ENCODE data around the gene STK10.
"Not testable (repeated sequence)": the region's sequence is repeated elsewhere in the genome, so short reads cannot be mapped to it uniquely, and the experiment has no call there.

The STK10 gene

DNA sequence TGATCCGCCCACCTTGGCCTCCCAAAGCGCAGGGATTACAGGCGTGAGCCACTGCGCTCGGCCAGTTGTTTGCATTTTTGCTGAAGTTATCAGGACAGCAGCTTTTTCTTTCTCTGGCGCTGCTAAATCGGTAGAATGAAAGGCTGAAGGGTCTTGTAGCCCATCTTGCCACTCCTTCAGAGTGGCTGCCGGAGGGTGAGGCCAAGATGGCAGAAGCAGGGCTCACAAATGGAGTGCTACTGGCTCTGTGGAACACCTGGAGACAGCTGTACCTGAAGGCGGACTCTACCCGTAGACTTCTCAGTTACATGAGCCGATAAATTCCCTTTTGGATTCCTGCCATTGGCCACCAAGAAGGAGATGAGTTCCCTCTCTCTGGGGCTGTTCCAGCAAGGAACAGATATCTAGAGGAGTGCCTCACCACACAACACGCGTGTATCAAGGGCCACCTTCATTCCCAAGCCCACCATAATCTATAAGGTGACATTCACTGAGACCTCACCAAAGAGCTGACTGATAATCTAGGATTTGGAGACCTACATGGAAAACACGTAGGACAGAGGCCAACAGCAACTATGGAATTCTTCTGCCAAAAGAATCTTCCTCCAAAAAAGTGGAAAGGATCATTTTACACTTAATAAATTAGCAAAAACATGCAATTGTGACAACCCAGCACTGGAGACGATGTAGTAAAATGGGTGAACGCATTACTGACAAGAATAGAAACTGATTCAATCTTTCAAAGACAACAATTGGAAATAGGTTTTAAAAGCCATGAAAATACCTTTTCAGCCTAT, 21.8 kb downstream of the STK10 start:
- H3K4me1 ChIP-seq (ENCODE audit: control insufficient read depth, insufficient read depth, low read length, poor library complexity, severe bottlenecking), result peaks cover 71% of the 10 kb centered on the region
- peaks cover 26% of the 10 kb centered on the region for H3K36me3 ChIP-seq (ENCODE audit: control insufficient read depth, insufficient read depth, low read length)
- no peaks in the 10 kb centered on the region for H3K9me3 ChIP-seq (ENCODE audit: control insufficient read depth, low read length)

GRCh38 chr5:172165465-172165864, 22.6 kb downstream of the STK10 start:
- Histone ChIP-seq H3K4me1 (ENCODE audit: control insufficient read depth, insufficient read depth, low read length, poor library complexity, severe bottlenecking) (peaks cover 68% of the 10 kb centered on the region), H3K36me3 (ENCODE audit: control insufficient read depth, insufficient read depth, low read length) (peaks cover 19% of the 10 kb centered on the region), H3K27ac (ENCODE audit: insufficient read depth, low read length, poor library complexity, severe bottlenecking) (no peak overlapping the region), H3K4me3 (ENCODE audit: insufficient read depth, low read depth, low read length, poor library complexity, severe bottlenecking) (no peak overlapping the region), H3K27me3 (replicated peaks; ENCODE audit: control insufficient read depth, insufficient read depth, low read length, poor library complexity, severe bottlenecking) (no peaks in the 10 kb centered on the region), H3K9me3 (ENCODE audit: control insufficient read depth, low read length) (no peaks in the 10 kb centered on the region)
- DNase-seq, result no peak

More for the DNA sequence above, 21.8 kb downstream of the STK10 start:
- H3K27ac ChIP-seq (ENCODE audit: insufficient read depth, low read length, poor library complexity, severe bottlenecking), result no peak overlapping the region
- no peak for DNase-seq
- no peak overlapping the region for H3K4me3 ChIP-seq (ENCODE audit: insufficient read depth, low read depth, low read length, poor library complexity, severe bottlenecking)
- H3K27me3 ChIP-seq (replicated peaks; ENCODE audit: control insufficient read depth, insufficient read depth, low read length, poor library complexity, severe bottlenecking), result no peaks in the 10 kb centered on the region

DNA sequence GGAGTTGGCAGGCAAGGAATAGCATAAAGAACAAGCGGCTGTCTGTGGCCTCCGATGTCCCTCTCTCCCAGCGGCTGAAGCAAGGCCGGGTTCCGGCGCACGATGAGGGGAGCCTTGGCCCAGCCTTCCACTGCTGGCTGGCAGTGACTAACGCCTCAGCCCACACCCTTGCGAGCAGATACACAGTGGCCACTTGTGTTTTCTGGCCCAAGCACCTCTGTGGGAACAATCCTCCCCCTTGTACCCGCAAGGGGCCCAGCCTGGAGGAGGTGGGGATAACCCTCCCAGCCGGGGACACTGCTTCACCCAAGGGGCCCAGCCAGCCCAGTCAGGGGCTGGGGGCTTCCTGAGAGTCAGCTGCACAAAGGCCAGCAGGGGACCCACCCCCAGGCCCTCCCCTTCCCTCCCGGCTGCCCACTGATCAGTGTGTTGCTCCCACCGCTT, 23.2 kb downstream of the STK10 start:
- Histone ChIP-seq H3K27me3 (replicated peaks; ENCODE audit: control insufficient read depth, insufficient read depth, low read length, poor library complexity, severe bottlenecking) (no peaks in the 10 kb centered on the region), H3K9me3 (ENCODE audit: control insufficient read depth, low read length) (no peaks in the 10 kb centered on the region), H3K4me1 (ENCODE audit: control insufficient read depth, insufficient read depth, low read length, poor library complexity, severe bottlenecking) (peaks cover 64% of the 10 kb centered on the region), H3K27ac (ENCODE audit: insufficient read depth, low read length, poor library complexity, severe bottlenecking) (peak overlapping the region; percentile 7), H3K4me3 (ENCODE audit: insufficient read depth, low read depth, low read length, poor library complexity, severe bottlenecking) (no peak overlapping the region), H3K36me3 (ENCODE audit: control insufficient read depth, insufficient read depth, low read length) (peaks cover 17% of the 10 kb centered on the region)
- no peak for DNase-seq

GRCh38 chr5:172163346-172163745, 24.7 kb downstream of the STK10 start:
- Histone ChIP-seq H3K9me3 (ENCODE audit: control insufficient read depth, low read length) (no peaks in the 10 kb centered on the region), H3K27me3 (replicated peaks; ENCODE audit: control insufficient read depth, insufficient read depth, low read length, poor library complexity, severe bottlenecking) (no peaks in the 10 kb centered on the region)

DNA sequence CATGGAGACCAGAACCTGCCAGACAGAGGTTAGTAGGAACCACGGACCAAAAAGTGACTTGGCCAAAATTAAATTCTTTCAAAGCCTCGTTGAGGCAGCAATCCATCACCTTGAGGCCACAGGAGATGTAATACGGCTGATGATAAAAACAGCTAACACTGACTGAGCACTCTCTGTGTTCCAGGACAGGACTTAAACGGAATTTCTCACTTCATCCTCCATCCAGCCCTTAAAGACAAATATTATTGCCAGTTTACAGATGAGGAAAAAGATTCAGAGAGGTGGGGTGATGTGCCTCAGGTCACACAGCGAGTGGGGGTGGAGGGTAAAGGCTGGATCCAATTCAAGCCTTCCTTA, 25.1 kb downstream of the STK10 start:
- no peak overlapping the region for H3K4me3 ChIP-seq (ENCODE audit: insufficient read depth, low read depth, low read length, poor library complexity, severe bottlenecking)
- peaks cover 51% of the 10 kb centered on the region for H3K4me1 ChIP-seq (ENCODE audit: control insufficient read depth, insufficient read depth, low read length, poor library complexity, severe bottlenecking)
- no peaks in the 10 kb centered on the region for H3K27me3 ChIP-seq (replicated peaks; ENCODE audit: control insufficient read depth, insufficient read depth, low read length, poor library complexity, severe bottlenecking)
- no peaks in the 10 kb centered on the region for H3K9me3 ChIP-seq (ENCODE audit: control insufficient read depth, low read length)
- H3K36me3 ChIP-seq (ENCODE audit: control insufficient read depth, insufficient read depth, low read length), result peaks cover 20% of the 10 kb centered on the region
- no peak for DNase-seq
- no peak overlapping the region for H3K27ac ChIP-seq (ENCODE audit: insufficient read depth, low read length, poor library complexity, severe bottlenecking)

More at GRCh38 chr5:172163346-172163745, 24.7 kb downstream of the STK10 start:
- DNase-seq, result no peak
- peaks cover 17% of the 10 kb centered on the region for H3K36me3 ChIP-seq (ENCODE audit: control insufficient read depth, insufficient read depth, low read length)
- H3K4me3 ChIP-seq (ENCODE audit: insufficient read depth, low read depth, low read length, poor library complexity, severe bottlenecking), result no peak overlapping the region
- H3K27ac ChIP-seq (ENCODE audit: insufficient read depth, low read length, poor library complexity, severe bottlenecking), result peak overlapping the region; percentile 4
- peaks cover 53% of the 10 kb centered on the region for H3K4me1 ChIP-seq (ENCODE audit: control insufficient read depth, insufficient read depth, low read length, poor library complexity, severe bottlenecking)

GRCh38 chr5:172162323-172162986, 25.6 kb downstream of the STK10 start:
- H3K27ac ChIP-seq (ENCODE audit: insufficient read depth, low read length, poor library complexity, severe bottlenecking), result no peak overlapping the region
- H3K4me1 ChIP-seq (ENCODE audit: control insufficient read depth, insufficient read depth, low read length, poor library complexity, severe bottlenecking), result peaks cover 51% of the 10 kb centered on the region
- no peaks in the 10 kb centered on the region for H3K27me3 ChIP-seq (replicated peaks; ENCODE audit: control insufficient read depth, insufficient read depth, low read length, poor library complexity, severe bottlenecking)
- H3K36me3 ChIP-seq (ENCODE audit: control insufficient read depth, insufficient read depth, low read length), result peaks cover 21% of the 10 kb centered on the region
- no peak for DNase-seq
- no peak overlapping the region for H3K4me3 ChIP-seq (ENCODE audit: insufficient read depth, low read depth, low read length, poor library complexity, severe bottlenecking)
- no peaks in the 10 kb centered on the region for H3K9me3 ChIP-seq (ENCODE audit: control insufficient read depth, low read length)

DNA sequence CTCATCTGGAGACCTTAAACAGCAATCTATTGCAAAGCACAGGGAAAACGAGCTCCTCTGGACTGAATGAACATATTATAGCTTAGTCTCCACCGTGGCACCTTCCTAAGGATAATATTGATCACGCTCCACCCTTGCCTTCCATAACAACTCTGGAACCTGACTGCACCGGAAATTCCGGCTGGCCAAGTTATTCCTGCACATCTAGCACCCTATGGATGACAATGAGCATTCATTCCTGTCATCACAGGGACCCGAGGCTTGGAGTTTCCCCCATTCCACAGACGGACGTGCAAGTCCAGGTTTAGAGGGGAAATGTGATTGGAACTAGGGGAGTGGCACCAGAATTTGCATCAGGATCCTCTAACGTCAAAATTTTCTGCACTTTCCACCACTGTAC, 27.5 kb downstream of the STK10 start:
- H3K36me3 ChIP-seq (ENCODE audit: control insufficient read depth, insufficient read depth, low read length), result peaks cover 26% of the 10 kb centered on the region

DNA sequence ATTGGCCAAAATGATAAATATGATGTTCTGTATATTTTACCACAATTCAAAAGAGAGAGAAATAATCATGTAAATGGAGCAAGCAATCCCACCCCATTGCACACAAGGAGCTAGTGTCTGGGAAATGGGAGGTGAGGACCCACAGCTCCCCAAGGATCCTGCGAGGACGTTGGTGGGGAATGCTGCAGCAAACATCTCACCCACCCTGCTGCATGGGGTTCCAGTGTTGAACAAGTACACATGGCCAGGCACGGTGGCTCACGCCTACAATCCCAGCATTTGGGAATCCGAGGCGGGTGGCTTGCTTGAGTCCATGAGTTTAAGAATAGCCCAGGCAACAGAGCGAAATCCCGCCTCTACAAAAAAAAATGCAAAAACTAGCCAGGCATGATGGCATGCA, 29.0 kb downstream of the STK10 start:
- Histone ChIP-seq H3K27ac (ENCODE audit: insufficient read depth, low read length, poor library complexity, severe bottlenecking) (no peak overlapping the region), H3K4me3 (ENCODE audit: insufficient read depth, low read depth, low read length, poor library complexity, severe bottlenecking) (no peak overlapping the region), H3K36me3 (ENCODE audit: control insufficient read depth, insufficient read depth, low read length) (peaks cover 27% of the 10 kb centered on the region), H3K4me1 (ENCODE audit: control insufficient read depth, insufficient read depth, low read length, poor library complexity, severe bottlenecking) (peaks cover 29% of the 10 kb centered on the region), H3K9me3 (ENCODE audit: control insufficient read depth, low read length) (no peaks in the 10 kb centered on the region), H3K27me3 (replicated peaks; ENCODE audit: control insufficient read depth, insufficient read depth, low read length, poor library complexity, severe bottlenecking) (no peaks in the 10 kb centered on the region)
- DNase-seq, result no peak

More for the DNA sequence above, 27.5 kb downstream of the STK10 start:
- Histone ChIP-seq H3K4me3 (ENCODE audit: insufficient read depth, low read depth, low read length, poor library complexity, severe bottlenecking) (no peak overlapping the region), H3K27me3 (replicated peaks; ENCODE audit: control insufficient read depth, insufficient read depth, low read length, poor library complexity, severe bottlenecking) (no peaks in the 10 kb centered on the region), H3K4me1 (ENCODE audit: control insufficient read depth, insufficient read depth, low read length, poor library complexity, severe bottlenecking) (peaks cover 43% of the 10 kb centered on the region), H3K9me3 (ENCODE audit: control insufficient read depth, low read length) (no peaks in the 10 kb centered on the region), H3K27ac (ENCODE audit: insufficient read depth, low read length, poor library complexity, severe bottlenecking) (no peak overlapping the region)
- no peak for DNase-seq

DNA sequence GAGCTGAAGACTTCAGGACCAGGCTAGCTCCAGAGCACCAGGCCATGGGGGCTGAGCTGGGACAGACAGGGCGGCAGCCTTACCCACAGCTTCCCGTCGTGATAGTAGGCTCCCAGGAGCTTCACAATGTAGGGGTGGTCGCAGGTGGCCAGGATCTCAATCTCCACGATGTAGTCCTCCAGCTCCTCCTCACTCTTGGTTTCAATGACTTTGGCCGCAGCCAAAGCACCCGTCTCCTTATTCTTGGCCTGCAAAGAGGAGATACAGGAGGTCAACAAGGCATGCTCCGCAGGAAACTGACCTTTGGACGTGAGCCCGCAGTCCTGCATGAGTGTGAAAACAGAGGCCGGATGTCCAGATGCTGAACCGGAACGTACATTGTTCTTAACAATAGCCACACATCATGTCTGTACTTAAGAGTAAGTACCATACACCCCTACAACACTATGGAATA, 31.5 kb downstream of the STK10 start:
- DNase-seq, result no peak
- peaks cover 44% of the 10 kb centered on the region for H3K36me3 ChIP-seq (ENCODE audit: control insufficient read depth, insufficient read depth, low read length)
- H3K4me3 ChIP-seq (ENCODE audit: insufficient read depth, low read depth, low read length, poor library complexity, severe bottlenecking), result no peak overlapping the region
- no peaks in the 10 kb centered on the region for H3K27me3 ChIP-seq (replicated peaks; ENCODE audit: control insufficient read depth, insufficient read depth, low read length, poor library complexity, severe bottlenecking)
- H3K4me1 ChIP-seq (ENCODE audit: control insufficient read depth, insufficient read depth, low read length, poor library complexity, severe bottlenecking), result peaks cover 18% of the 10 kb centered on the region
- no peak overlapping the region for H3K27ac ChIP-seq (ENCODE audit: insufficient read depth, low read length, poor library complexity, severe bottlenecking)
- H3K9me3 ChIP-seq (ENCODE audit: control insufficient read depth, low read length), result no peaks in the 10 kb centered on the region

- H3K27me3 ChIP-seq (replicated peaks; ENCODE audit: control insufficient read depth, insufficient read depth, low read length, poor library complexity, severe bottlenecking); H3K4me3 ChIP-seq (ENCODE audit: insufficient read depth, low read depth, low read length, poor library complexity, severe bottlenecking); H3K9me3 ChIP-seq (ENCODE audit: control insufficient read depth, low read length); DNase-seq; H3K27ac ChIP-seq (ENCODE audit: insufficient read depth, low read length, poor library complexity, severe bottlenecking): not testable (repeated sequence)
- H3K36me3 ChIP-seq (ENCODE audit: control insufficient read depth, insufficient read depth, low read length), result peaks cover 46% of the 10 kb centered on the region
- peaks cover 22% of the 10 kb centered on the region for H3K4me1 ChIP-seq (ENCODE audit: control insufficient read depth, insufficient read depth, low read length, poor library complexity, severe bottlenecking)
Measured at GRCh38 chr5:172155101-172155500, 32.9 kb downstream of the STK10 start.
